ENCODE measurements around the gene RNPEPL1. TPM values are rescaled to one million over a fixed set of nuclear protein-coding genes. Genes with fewer than 3 reads are reported as not detected.

Gene RNPEPL1
- polyA plus RNA-seq, 4 donors: 25.4 to 36.9 (median 33.6) TPM

- no peak for DNase-seq (ENCODE audit: low read depth in 4 of 4, low spot score in 2 of 4)
Observed at GRCh38 chr2:240564561-240565332, 3.5 kb upstream of the RNPEPL1 start.

- no peak for DNase-seq (ENCODE audit: low read depth in 4 of 4, low spot score in 2 of 4)
Observed at GRCh38 chr2:240565333-240566202, 2.7 kb upstream of the RNPEPL1 start.

- no peak for DNase-seq (ENCODE audit: low read depth in 4 of 4, low spot score in 2 of 4)
Observed at GRCh38 chr2:240566203-240567136, 1.8 kb upstream of the RNPEPL1 start.

- DNase-seq (ENCODE audit: low read depth in 4 of 4, low spot score in 2 of 4): no peak
Observed at GRCh38 chr2:240567137-240567871, 980 bp upstream of the RNPEPL1 start.

GRCh38 chr2:240568678-240569522 is 616 bp downstream of the RNPEPL1 start:
- DNase-seq (ENCODE audit: low read depth in 4 of 4, low spot score in 2 of 4): no peak

GRCh38 chr2:240569523-240569997 is 1.3 kb downstream of the RNPEPL1 start:
- no peak for DNase-seq (ENCODE audit: low read depth in 4 of 4, low spot score in 2 of 4)

GRCh38 chr2:240569998-240570530 is 1.8 kb downstream of the RNPEPL1 start:
- DNase-seq (ENCODE audit: low read depth in 4 of 4, low spot score in 2 of 4): no peak

- DNase-seq (ENCODE audit: low read depth in 4 of 4, low spot score in 2 of 4): no peak
Observed at GRCh38 chr2:240570531-240571313, 2.4 kb downstream of the RNPEPL1 start.

- DNase-seq (ENCODE audit: low read depth in 4 of 4, low spot score in 2 of 4): no peak
Observed at GRCh38 chr2:240571314-240571973, 3.2 kb downstream of the RNPEPL1 start.

GRCh38 chr2:240572141-240573031 is 4.1 kb downstream of the RNPEPL1 start:
- no peak for DNase-seq (ENCODE audit: low read depth in 4 of 4, low spot score in 2 of 4)

- DNase-seq (ENCODE audit: low read depth in 4 of 4, low spot score in 2 of 4): no peak
Observed at GRCh38 chr2:240573071-240573515, 4.8 kb downstream of the RNPEPL1 start.

GRCh38 chr2:240573516-240574385 is 5.5 kb downstream of the RNPEPL1 start:
- DNase-seq (ENCODE audit: low read depth in 4 of 4, low spot score in 2 of 4): no peak

GRCh38 chr2:240574386-240575100 is 6.3 kb downstream of the RNPEPL1 start:
- DNase-seq (ENCODE audit: low read depth in 4 of 4, low spot score in 2 of 4): no peak

GRCh38 chr2:240575101-240575965 is 7.0 kb downstream of the RNPEPL1 start:
- no peak for DNase-seq (ENCODE audit: low read depth in 4 of 4, low spot score in 2 of 4)
